RWPE1 (cell line): ENCODE measurements around the gene JAZF1.

ENCODE experiments used
- CTCF ChIA-PET: fragments of 350-600 bp; sonication (Branson Sonifier 250); formaldehyde crosslinking; extraction: SDS; loops from one replicate; lab custom pipeline; 2021; lab: Yijun Ruan, JAX
- POLR2A ChIA-PET: fragments of 400-600 bp; formaldehyde crosslinking; extraction: SDS; loops from one replicate; lab custom pipeline; 2020; ENCODE audit warnings: antibody characterized with exemption; ENCODE audit not compliant: low non-redundant PET; lab: Yijun Ruan, JAX
- DNase-seq: peaks from one replicate; pipeline ENCODE4 v3.0.0; 2012; ENCODE audit warnings: low spot score
- H3K27ac ChIP-seq: fragments of 450-650 bp; 2 replicates; pipeline ENCODE4 v1.5.1; 2017
- CTCF ChIP-seq: fragments of 450-650 bp; conservative IDR thresholded peaks from 2 replicates; pipeline ENCODE4 v1.5.1; 2017; ENCODE audit warnings: low read depth, mild to moderate bottlenecking

Gene JAZF1

DNA sequence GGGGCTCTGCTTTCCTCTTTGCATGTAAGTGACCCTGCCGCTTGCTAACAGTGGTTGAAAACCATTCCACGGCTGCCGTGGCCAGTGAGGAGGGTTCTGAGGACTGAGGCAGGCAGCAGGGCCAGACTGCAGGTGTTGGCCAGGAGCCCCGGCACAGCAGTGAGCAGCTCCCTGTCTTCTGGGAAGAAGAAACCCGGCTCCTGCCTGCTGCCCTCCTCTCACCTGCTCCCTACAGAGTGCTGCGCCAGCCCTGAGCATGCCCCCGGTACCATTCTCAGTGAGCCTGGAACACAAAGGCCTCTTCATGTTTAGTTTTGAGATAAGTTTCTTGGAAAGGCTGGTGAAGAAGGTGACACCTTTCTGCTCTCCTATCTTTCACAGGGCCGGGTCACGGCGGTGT lies 240.7 kb downstream of the JAZF1 start:
- DNase-seq, result no peak
- ChIA-PET POLR2A (no interaction called here), CTCF (no interaction called here)
- no peak for TF ChIP-seq CTCF
- no peak overlapping the region for H3K27ac ChIP-seq

GRCh38 chr7:27936768-27937102 lies 243.9 kb downstream of the JAZF1 start:
- POLR2A ChIA-PET, result no interaction called here
- no peak for TF ChIP-seq CTCF
- H3K27ac ChIP-seq, result no peak overlapping the region
- CTCF ChIA-PET, result interaction anchor here (0.6 kb wide), 1 partner anchor 146 kb away, joined by 5 read pairs; no protein-coding TSS in a partner anchor
- no peak for DNase-seq

- ChIA-PET POLR2A (no interaction called here), CTCF (interaction anchor here (0.7 kb wide), 1 partner anchor 190 kb away, joined by 3 read pairs; no protein-coding TSS in a partner anchor)
- no peak for DNase-seq
- no peak overlapping the region for H3K27ac ChIP-seq
- no peak for TF ChIP-seq CTCF
Measured at GRCh38 chr7:27936047-27936767, 244.4 kb downstream of the JAZF1 start.

DNA sequence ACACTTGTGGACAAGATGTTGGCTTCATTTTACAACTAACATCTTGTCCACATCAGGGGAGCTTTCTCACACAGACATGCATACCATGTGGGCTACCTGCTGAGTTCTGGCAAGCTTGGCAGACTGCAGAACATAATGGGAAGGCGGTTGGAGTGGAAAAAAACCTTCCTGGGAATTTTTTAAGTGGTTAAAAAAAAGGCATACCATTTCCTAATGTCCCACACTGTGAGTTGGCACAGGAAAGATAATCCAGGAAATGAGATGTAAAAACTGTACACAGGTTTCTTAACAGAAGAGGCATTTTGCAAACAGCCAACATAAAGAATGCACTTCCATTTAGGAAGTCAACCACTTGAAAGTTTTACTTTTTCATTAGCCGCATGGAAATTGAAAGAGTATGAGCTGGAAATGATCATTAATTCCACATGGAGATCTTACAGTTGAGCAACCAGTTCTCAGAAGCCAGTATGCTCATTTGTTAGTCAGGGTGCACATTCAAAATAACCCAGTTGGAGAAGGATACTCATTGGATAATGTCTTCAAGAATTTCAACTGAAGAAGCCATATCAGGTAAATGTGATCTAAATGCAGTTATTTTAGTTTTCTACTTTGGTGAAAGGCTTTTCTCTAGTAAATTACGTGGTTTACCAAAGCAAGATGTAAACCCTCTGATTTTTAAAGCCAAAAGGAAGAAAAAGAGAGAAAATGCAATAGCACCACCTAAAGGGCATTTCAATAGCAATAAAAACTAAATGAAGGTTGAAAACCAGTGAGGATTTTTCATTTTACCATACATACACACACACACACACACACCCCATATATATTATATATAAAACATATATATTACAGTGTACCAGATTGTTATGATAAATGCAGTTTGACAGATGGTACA lies 246.7 kb downstream of the JAZF1 start:
- no peak overlapping the region for H3K27ac ChIP-seq
- POLR2A ChIA-PET, result no interaction called here

DNA sequence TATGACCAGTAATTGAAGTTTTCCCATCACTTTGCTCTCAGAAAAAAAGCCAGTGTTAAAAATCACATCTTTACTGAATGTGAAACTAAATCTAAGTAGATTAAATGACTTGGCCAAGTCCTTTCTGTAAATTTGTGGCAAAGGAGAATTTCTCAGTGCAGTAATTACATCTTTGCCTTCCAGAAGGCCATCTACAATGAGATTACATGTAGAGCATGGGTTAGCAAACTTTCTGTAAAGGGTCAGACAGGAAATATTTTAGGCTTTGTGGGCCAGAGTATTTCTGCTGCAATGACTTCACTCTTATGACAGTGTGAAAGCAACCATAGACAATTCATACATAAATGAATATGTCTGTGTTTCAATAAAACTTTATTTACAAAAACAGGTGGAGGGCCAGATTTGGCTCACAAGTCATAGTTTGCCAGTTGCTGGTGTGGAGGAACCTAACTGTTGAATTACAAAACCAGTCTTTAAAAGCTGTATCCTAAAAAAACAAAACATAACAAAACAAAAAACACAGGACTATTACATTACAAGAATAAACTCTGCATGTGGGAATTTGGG lies 249.6 kb downstream of the JAZF1 start:
- H3K27ac ChIP-seq, result no peak overlapping the region
- TF ChIP-seq CTCF, result no peak
- ChIA-PET POLR2A (no interaction called here), CTCF (no interaction called here)
- DNase-seq, result no peak

More for the DNA sequence above, 246.7 kb downstream of the JAZF1 start:
- CTCF ChIA-PET, result interaction anchor here (0.7 to 1.0 kb wide), 2 partner anchors 12 to 86 kb away, joined by 3 read pairs; no protein-coding TSS in a partner anchor
- TF ChIP-seq CTCF, result no peak; the same call in 1 of the 2 replicates
- no peak for DNase-seq

- CTCF ChIA-PET, result interaction anchor here (0.9 kb wide), 2 partner anchors 9 to 86 kb away, joined by 3 to 4 read pairs; no protein-coding TSS in a partner anchor
- H3K27ac ChIP-seq, result no peak overlapping the region
- no peak for TF ChIP-seq CTCF
- POLR2A ChIA-PET, result no interaction called here
- DNase-seq, result no peak
Measured at GRCh38 chr7:27929127-27929526, 251.5 kb downstream of the JAZF1 start.
